IPS-NIHi11 (cell line): Measurements from ENCODE around the gene ISG20L2.

ENCODE experiments used
- DNase-seq: peaks from one replicate; pipeline ENCODE4 v3.0.0; 2012; ENCODE audit warnings: mixed read lengths, low spot score

Gene ISG20L2

GRCh38 chr1:156689035-156689952 lies 39.3 kb downstream of the ISG20L2 start:
- DNase-seq = peak; percentile 79

- DNase-seq = no peak
These were observed 44.3 kb downstream of the ISG20L2 start for GRCh38 chr1:156684227-156684782.

- DNase-seq = no peak
These were observed 46.2 kb downstream of the ISG20L2 start for GRCh38 chr1:156682166-156682890.

- DNase-seq = no peak
These were observed 47.2 kb downstream of the ISG20L2 start for GRCh38 chr1:156681196-156681960.

GRCh38 chr1:156680056-156680455 lies 48.5 kb downstream of the ISG20L2 start:
- no peak for DNase-seq

GRCh38 chr1:156677616-156678596 lies 50.7 kb downstream of the ISG20L2 start:
- peak; percentile 61 for DNase-seq

GRCh38 chr1:156676820-156677615 lies 51.5 kb downstream of the ISG20L2 start, which contains the start of gene NES:
Gene NES, minus strand, starts transcription at chr1:156677407. Its CDS starts 143 bp downstream, at chr1:156677264.
- DNase-seq = peak; percentile 78

GRCh38 chr1:156676114-156676819 lies 52.3 kb downstream of the ISG20L2 start:
- no peak for DNase-seq

- DNase-seq = no peak
These were observed 53.1 kb downstream of the ISG20L2 start for GRCh38 chr1:156675210-156676113.

GRCh38 chr1:156673387-156674121 lies 55.0 kb downstream of the ISG20L2 start:
- peak; percentile 74 for DNase-seq
